GM12878 (cell line): ENCODE results near the gene GHSR. TPM values are rescaled to one million over a fixed set of nuclear protein-coding genes. Genes with fewer than 3 reads are reported as not detected.

Source experiments
- ATAC-seq: fragments of 200-7000 bp; cut with Tn5 transposase; 3 replicates; pipeline ENCODE4 v1.9.1; 2020; ENCODE audit warnings: mild to moderate bottlenecking, moderate library complexity
- BruUV-seq: library from RNA; stranded (reverse); fragments of 400-500 nt; replicated peaks from 2 replicates; lab custom pipeline; 2021; lab: Mats Ljungman, UMichigan
- CTCF ChIA-PET: fragments of 300-600 bp; sonication (Branson Sonifier 250); formaldehyde crosslinking; extraction: SDS; loops from one replicate; lab custom pipeline; 2021; ENCODE audit warnings: inconsistent platforms; lab: Yijun Ruan, JAX
- POLR2A ChIA-PET: fragments of 350-600 bp; formaldehyde crosslinking; extraction: SDS; loops from one replicate; lab custom pipeline; 2021; ENCODE audit warnings: inconsistent platforms; lab: Charles Lee
- RAD21 ChIA-PET: fragments of 300-600 bp; sonication (Branson Sonifier 250); formaldehyde crosslinking; loops from one replicate; lab custom pipeline; 2023; ENCODE audit warnings: antibody characterized with exemption; ENCODE audit not compliant: unreplicated experiment; lab: Charles Lee
- SMC1A ChIA-PET: fragments of 300-600 bp; sonication (Branson Sonifier 250); formaldehyde crosslinking; loops from one replicate; lab custom pipeline; 2023; ENCODE audit not compliant: unreplicated experiment, uncharacterized antibody; lab: Charles Lee
- DNase-seq: peaks from one replicate; pipeline ENCODE4 v3.0.0-alpha.2; 2011; ENCODE audit warnings: low read depth, low spot score
- FAIRE-seq: peaks from 3 replicates; lab custom pipeline; 2011; peaks lifted over from hg19 to GRCh38; lab: Jason Lieb, UNC
- H2AFZ ChIP-seq: 2 replicates; pipeline ENCODE4 v1.6.0; 2011; ENCODE audit warnings: low read depth, low read length, control low read depth; ENCODE audit not compliant: control insufficient read depth
- H3K27ac ChIP-seq: 2 replicates; pipeline ENCODE4 v1.5.1; 2011; ENCODE audit warnings: control low read depth; ENCODE audit not compliant: control insufficient read depth, insufficient read depth
- H3K27me3 ChIP-seq, 2 experiments: replicated peaks in 1 of 2; 2 replicates each; pipeline versions ENCODE4 v1.6.0 to v1.6.1; 2011; ENCODE audit warnings: low read length in 1 of 2; ENCODE audit not compliant: control insufficient read depth in 2 of 2, insufficient read depth in 2 of 2
- H3K36me3 ChIP-seq, 2 experiments: 2 replicates each; pipeline ENCODE4 v1.5.1; 2011; ENCODE audit warnings: low read length in 1 of 2; ENCODE audit not compliant: control insufficient read depth in 2 of 2, insufficient read depth in 2 of 2
- H3K4me1 ChIP-seq: 2 replicates; pipeline ENCODE4 v1.6.1; 2011; ENCODE audit warnings: mild to moderate bottlenecking, low read length, moderate library complexity, mixed read lengths; ENCODE audit not compliant: control insufficient read depth, insufficient read depth
- H3K4me2 ChIP-seq: 2 replicates; pipeline ENCODE4 v1.6.0; 2011; ENCODE audit warnings: control low read depth; ENCODE audit not compliant: control insufficient read depth, insufficient read depth
- H3K4me3 ChIP-seq: fragments of 200-600 bp; sonication (generic); 2 replicates; pipeline ENCODE4 v1.5.1; 2016
- H3K79me2 ChIP-seq: 2 replicates; pipeline ENCODE4 v1.6.0; 2011; ENCODE audit warnings: low read length; ENCODE audit not compliant: control insufficient read depth, insufficient read depth
- H3K9ac ChIP-seq: 2 replicates; pipeline ENCODE4 v1.8.0; 2011; ENCODE audit warnings: low read length, control low read depth, mixed read lengths; ENCODE audit not compliant: control insufficient read depth, insufficient read depth
- H3K9me3 ChIP-seq: replicated peaks from 3 replicates; pipeline ENCODE4 v1.5.1; 2011; ENCODE audit warnings: mild to moderate bottlenecking, low read length; ENCODE audit not compliant: control insufficient read depth, insufficient read depth
- H4K20me1 ChIP-seq: 2 replicates; pipeline ENCODE4 v1.6.0; 2011; ENCODE audit not compliant: control insufficient read depth, insufficient read depth
- CBX3 ChIP-seq: fragments of 200-600 bp; sonication (generic); IDR thresholded peaks from 2 replicates; pipeline ENCODE4 v1.6.1; 2016; ENCODE audit warnings: low read depth, borderline replicate concordance
- FOS ChIP-seq: IDR thresholded peaks from 3 replicates; pipeline ENCODE4 v1.6.1; 2011; ENCODE audit warnings: borderline replicate concordance; ENCODE audit not compliant: insufficient read length; ENCODE audit errors: extremely low read depth
- HDGF ChIP-seq: fragments of 450-650 bp; IDR thresholded peaks from 2 replicates; pipeline ENCODE4 v1.6.1; 2016; ENCODE audit warnings: antibody characterized with exemption
- KAT2A ChIP-seq: conservative IDR thresholded peaks from 2 replicates; pipeline ENCODE4 v1.6.1; 2011; ENCODE audit warnings: low read depth, low read length; ENCODE audit not compliant: control insufficient read depth
- TCF3 ChIP-seq: IDR thresholded peaks from 2 replicates; pipeline ENCODE4 v1.6.1; 2012; ENCODE audit warnings: low read depth, mild to moderate bottlenecking, low read length, borderline replicate concordance; ENCODE audit not compliant: insufficient read depth
- ZNF217 ChIP-seq: fragments of 450-650 bp; IDR thresholded peaks from 2 replicates; pipeline ENCODE4 v1.6.1; 2017; ENCODE audit warnings: antibody characterized with exemption, mild to moderate bottlenecking
- WGBS: methylation state at CpG from one replicate; pipeline ENCODE4 v1.1.6; 2016; ENCODE audit warnings: low lambda C conversion rate; ENCODE audit not compliant: insufficient replicate concordance, insufficient coverage; ENCODE audit errors: missing lambda C conversion rate; 5-methylcytosine and 5-hydroxymethylcytosine counted together
- in situ Hi-C: fragments of 300-500 bp; cut with MboI; formaldehyde crosslinking; loops from 9 replicates; pipeline ENCODE4 v1.14.3; 2018; ENCODE audit warnings: mixed read lengths
- intact Hi-C: fragments of 100-400 bp; cut with micrococcal nuclease; formaldehyde crosslinking; loops from one replicate; pipeline ENCODE4 v1.14.2; 2022; ENCODE audit not compliant: unreplicated experiment
- polyA plus RNA-seq, 11 experiments: library from polyadenylated mRNA; depleted of rRNA in 4 of 11; unstranded in 6 of 11; stranded (reverse) in 5 of 11; fragments of >200 nt; fragmentation: Nextera tagmentation in 4 of 11; fragmentation: Illumina TruSeq in 1 of 11; extraction: Ambion mirVana in 4 of 11; extraction: Trizol in 1 of 11; gene quantifications; 1 replicate in 1 of 11; 2 replicates in 10 of 11; pipeline versions ENCODE4 v1.2.1 to v1.2.3, GENCODE V29; 2011 to 2016; ENCODE audit warnings: inconsistent platforms in 2 of 11, missing spikeins in 2 of 11, low read depth in 1 of 11
- total RNA-seq, 4 experiments: library from RNA; depleted of rRNA in 3 of 4; stranded (reverse); fragments of >200 nt in 3 of 4; fragmentation: Illumina TruSeq in 1 of 4; extraction: Trizol in 1 of 4; gene quantifications; 2 replicates each; pipeline versions ENCODE4 v1.2.1 to v1.2.3, GENCODE V29; 2013 to 2021
- TF ChIP-seq, protein P1 (sequence below): IDR thresholded peaks from 2 replicates; pipeline ENCODE4 v1.6.1; 2012; ENCODE audit warnings: improper control_type of control experiment, low read depth, low read length; ENCODE audit not compliant: insufficient replicate concordance
- TF ChIP-seq, protein P2 (sequence below): fragments of 450-650 bp; IDR thresholded peaks from 2 replicates; pipeline ENCODE4 v1.6.1; 2017; ENCODE audit warnings: low read depth, mild to moderate bottlenecking, moderate library complexity

Gene GHSR
- total and polyA plus RNA-seq, 10 of the 15 experiments (the other 5 are each of a cell fraction or from before 2014, with no cell fraction given): not detected

DNA sequence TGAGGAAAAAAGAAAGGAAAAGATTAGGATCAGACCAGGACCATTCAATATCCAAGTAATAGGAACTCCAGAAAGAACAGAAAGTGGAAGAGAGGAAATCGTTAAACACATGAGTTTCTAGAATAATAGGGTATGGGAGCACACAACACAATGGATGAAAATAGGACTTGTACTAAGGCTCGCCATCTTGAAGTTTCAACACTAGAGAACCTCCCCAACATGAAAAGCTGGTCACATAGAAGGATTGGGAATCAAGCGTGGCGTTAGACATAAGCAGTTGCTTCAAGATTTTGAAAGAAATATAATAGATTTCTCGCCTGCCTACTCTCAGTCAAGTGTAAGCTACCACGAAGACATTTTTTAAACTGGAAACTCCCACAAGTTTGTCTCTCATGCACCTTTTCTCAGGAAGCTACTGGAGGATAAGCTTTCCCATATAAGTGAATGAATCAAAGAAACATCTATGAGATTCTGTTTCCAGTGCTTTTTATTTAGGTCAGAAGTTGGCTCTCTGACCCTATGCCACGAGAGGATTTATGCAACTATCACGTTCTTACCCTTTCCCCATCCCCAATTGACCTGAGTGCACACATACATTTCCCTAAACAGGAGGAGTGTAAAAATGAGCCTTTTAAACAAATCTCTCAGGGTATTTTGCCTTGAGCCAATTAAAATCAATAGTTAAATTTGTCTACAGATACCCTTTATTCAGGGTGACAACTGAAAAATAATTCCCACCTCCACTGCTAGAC lies 45.2 kb downstream of the GHSR start (continued):
- TF ChIP-seq TCF3: no peak
- no peak for TF ChIP-seq HDGF
- TF ChIP-seq, protein P1, sequence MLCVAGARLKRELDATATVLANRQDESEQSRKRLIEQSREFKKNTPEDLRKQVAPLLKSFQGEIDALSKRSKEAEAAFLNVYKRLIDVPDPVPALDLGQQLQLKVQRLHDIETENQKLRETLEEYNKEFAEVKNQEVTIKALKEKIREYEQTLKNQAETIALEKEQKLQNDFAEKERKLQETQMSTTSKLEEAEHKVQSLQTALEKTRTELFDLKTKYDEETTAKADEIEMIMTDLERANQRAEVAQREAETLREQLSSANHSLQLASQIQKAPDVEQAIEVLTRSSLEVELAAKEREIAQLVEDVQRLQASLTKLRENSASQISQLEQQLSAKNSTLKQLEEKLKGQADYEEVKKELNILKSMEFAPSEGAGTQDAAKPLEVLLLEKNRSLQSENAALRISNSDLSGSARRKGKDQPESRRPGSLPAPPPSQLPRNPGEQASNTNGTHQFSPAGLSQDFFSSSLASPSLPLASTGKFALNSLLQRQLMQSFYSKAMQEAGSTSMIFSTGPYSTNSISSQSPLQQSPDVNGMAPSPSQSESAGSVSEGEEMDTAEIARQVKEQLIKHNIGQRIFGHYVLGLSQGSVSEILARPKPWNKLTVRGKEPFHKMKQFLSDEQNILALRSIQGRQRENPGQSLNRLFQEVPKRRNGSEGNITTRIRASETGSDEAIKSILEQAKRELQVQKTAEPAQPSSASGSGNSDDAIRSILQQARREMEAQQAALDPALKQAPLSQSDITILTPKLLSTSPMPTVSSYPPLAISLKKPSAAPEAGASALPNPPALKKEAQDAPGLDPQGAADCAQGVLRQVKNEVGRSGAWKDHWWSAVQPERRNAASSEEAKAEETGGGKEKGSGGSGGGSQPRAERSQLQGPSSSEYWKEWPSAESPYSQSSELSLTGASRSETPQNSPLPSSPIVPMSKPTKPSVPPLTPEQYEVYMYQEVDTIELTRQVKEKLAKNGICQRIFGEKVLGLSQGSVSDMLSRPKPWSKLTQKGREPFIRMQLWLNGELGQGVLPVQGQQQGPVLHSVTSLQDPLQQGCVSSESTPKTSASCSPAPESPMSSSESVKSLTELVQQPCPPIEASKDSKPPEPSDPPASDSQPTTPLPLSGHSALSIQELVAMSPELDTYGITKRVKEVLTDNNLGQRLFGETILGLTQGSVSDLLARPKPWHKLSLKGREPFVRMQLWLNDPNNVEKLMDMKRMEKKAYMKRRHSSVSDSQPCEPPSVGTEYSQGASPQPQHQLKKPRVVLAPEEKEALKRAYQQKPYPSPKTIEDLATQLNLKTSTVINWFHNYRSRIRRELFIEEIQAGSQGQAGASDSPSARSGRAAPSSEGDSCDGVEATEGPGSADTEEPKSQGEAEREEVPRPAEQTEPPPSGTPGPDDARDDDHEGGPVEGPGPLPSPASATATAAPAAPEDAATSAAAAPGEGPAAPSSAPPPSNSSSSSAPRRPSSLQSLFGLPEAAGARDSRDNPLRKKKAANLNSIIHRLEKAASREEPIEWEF: no peak

GRCh38 chr3:172402090-172402489 lies 46.2 kb downstream of the GHSR start:
- Histone ChIP-seq H3K79me2 (no peaks in the 10 kb centered on the region), H3K4me3 (no peak overlapping the region), H3K36me3 (peaks cover under 1 to 5% of the 10 kb centered on the region in 2 experiments; a peak in 3 of 4 replicates), H2AFZ (no peak overlapping the region), H3K4me1 (no peaks in the 10 kb centered on the region), H3K4me2 (no peak overlapping the region), H3K27me3 (no peaks in the 10 kb centered on the region), H3K27ac (no peak overlapping the region), H3K9ac (no peak overlapping the region), H4K20me1 (no peaks in the 10 kb centered on the region), H3K9me3 (no peaks in the 10 kb centered on the region)
- BruUV-seq: no TSS peak
- POLR2A ChIA-PET: interaction anchor here (1.3 kb wide), 1 partner anchor 45 kb away, joined by 3 read pairs; no protein-coding TSS in a partner anchor
- ATAC-seq: no peak
- 96% methylated on average over 2 of the region's 2 CpGs for WGBS
- CTCF ChIA-PET: interaction anchor here (0.8 to 1.8 kb wide), 2 partner anchors 22 to 59 kb away, joined by 3 to 8 read pairs; no protein-coding TSS in a partner anchor
- no peak for DNase-seq
- in situ Hi-C loops: no loop called here
- RAD21 ChIA-PET: no interaction called here
- intact Hi-C loops: no loop called here
- FAIRE-seq: no peak
- SMC1A ChIA-PET: no interaction called here
- no peak for TF ChIP-seq FOS
- TF ChIP-seq, protein P2, sequence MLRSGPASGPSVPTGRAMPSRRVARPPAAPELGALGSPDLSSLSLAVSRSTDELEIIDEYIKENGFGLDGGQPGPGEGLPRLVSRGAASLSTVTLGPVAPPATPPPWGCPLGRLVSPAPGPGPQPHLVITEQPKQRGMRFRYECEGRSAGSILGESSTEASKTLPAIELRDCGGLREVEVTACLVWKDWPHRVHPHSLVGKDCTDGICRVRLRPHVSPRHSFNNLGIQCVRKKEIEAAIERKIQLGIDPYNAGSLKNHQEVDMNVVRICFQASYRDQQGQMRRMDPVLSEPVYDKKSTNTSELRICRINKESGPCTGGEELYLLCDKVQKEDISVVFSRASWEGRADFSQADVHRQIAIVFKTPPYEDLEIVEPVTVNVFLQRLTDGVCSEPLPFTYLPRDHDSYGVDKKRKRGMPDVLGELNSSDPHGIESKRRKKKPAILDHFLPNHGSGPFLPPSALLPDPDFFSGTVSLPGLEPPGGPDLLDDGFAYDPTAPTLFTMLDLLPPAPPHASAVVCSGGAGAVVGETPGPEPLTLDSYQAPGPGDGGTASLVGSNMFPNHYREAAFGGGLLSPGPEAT: no peak
- TF ChIP-seq ZNF217: no peak
- TF ChIP-seq, protein P1: no peak
- TF ChIP-seq CBX3: no peak
- TF ChIP-seq KAT2A: no peak
